Ascending aorta (tissue), 2 donors: Measurements from ENCODE around the gene ANO6. TPM values are rescaled to one million over a fixed set of nuclear protein-coding genes. Genes with fewer than 3 reads are reported as not detected.
A peak's percentile ranks its signal among the peaks of the same experiment; 100 is the strongest.

Experiments
- DNase-seq, 2 donors: peaks; one replicate each; pipeline ENCODE4 v3.0.0-alpha.2; 2019; ENCODE audit warnings: low spot score in 2 of 2
- H3K27ac ChIP-seq, 2 donors: fragments of 200-600 bp; sonication (generic); one replicate each; pipeline ENCODE4 v1.5.1; 2016 to 2017; ENCODE audit warnings: mild to moderate bottlenecking in 1 of 2
- H3K27me3 ChIP-seq: fragments of 200-600 bp; sonication (generic); one replicate; pipeline ENCODE4 v1.5.1; 2017
- H3K36me3 ChIP-seq, 2 donors: fragments of 200-600 bp; sonication (generic); one replicate each; pipeline ENCODE4 v1.5.1; 2016
- H3K4me1 ChIP-seq, 2 donors: fragments of 200-600 bp; sonication (generic); one replicate each; pipeline ENCODE4 v1.5.1; 2016 to 2017; ENCODE audit warnings: mild to moderate bottlenecking in 1 of 2
- H3K4me3 ChIP-seq, 2 donors: fragments of 200-600 bp; sonication (generic); one replicate each; pipeline ENCODE4 v1.5.1; 2016 to 2017; ENCODE audit warnings: mild to moderate bottlenecking in 1 of 2
- H3K9me3 ChIP-seq, 2 donors: fragments of 200-600 bp; sonication (generic); one replicate each; pipeline ENCODE4 v1.5.1; 2016
- intact Hi-C: fragments of 100-400 bp; cut with DNase I; formaldehyde crosslinking; loops from one replicate; pipeline ENCODE4 v1.15.1; 2023
- total RNA-seq: library from RNA; depleted of rRNA; stranded (reverse); fragments of >200 nt; gene quantifications from one replicate; pipeline ENCODE4 v1.1.0, GENCODE V29; 2016
- TF ChIP-seq, protein P1 (sequence below), 3 experiments: fragments of 200-600 bp in 2 of 3; fragments of 450-650 bp in 1 of 3; sonication (generic) in 2 of 3; IDR thresholded peaks; one replicate each; pipeline ENCODE4 v1.5.1; 2016 to 2019; ENCODE audit warnings: antibody characterized with exemption in 3 of 3, mild to moderate bottlenecking in 1 of 3, moderate library complexity in 1 of 3

ANO6 gene
- total RNA-seq, 1 donor from 2014 or later = 49.6 TPM

- TF ChIP-seq, protein P1, sequence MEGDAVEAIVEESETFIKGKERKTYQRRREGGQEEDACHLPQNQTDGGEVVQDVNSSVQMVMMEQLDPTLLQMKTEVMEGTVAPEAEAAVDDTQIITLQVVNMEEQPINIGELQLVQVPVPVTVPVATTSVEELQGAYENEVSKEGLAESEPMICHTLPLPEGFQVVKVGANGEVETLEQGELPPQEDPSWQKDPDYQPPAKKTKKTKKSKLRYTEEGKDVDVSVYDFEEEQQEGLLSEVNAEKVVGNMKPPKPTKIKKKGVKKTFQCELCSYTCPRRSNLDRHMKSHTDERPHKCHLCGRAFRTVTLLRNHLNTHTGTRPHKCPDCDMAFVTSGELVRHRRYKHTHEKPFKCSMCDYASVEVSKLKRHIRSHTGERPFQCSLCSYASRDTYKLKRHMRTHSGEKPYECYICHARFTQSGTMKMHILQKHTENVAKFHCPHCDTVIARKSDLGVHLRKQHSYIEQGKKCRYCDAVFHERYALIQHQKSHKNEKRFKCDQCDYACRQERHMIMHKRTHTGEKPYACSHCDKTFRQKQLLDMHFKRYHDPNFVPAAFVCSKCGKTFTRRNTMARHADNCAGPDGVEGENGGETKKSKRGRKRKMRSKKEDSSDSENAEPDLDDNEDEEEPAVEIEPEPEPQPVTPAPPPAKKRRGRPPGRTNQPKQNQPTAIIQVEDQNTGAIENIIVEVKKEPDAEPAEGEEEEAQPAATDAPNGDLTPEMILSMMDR (IDR thresholded peaks at IDR 0.05) = no peak
- no peak overlapping the region for H3K4me3 ChIP-seq
- H3K9me3 ChIP-seq = no peaks in the 10 kb centered on the region
- no peaks in the 10 kb centered on the region for H3K27me3 ChIP-seq
- peak overlapping the region; percentile 75 to 87 for H3K27ac ChIP-seq
- no peak for DNase-seq
- H3K36me3 ChIP-seq = no peaks in the 10 kb centered on the region
- peaks cover 8 to 58% of the 10 kb centered on the region in 2 donors for H3K4me1 ChIP-seq
- intact Hi-C loops = loop anchor here (10.0 kb wide), 1 partner anchor 454 kb away; the partner anchor contains the start of gene ARID2
Measured at GRCh38 chr12:45270951-45271350, 55.1 kb downstream of the ANO6 start.

DNA sequence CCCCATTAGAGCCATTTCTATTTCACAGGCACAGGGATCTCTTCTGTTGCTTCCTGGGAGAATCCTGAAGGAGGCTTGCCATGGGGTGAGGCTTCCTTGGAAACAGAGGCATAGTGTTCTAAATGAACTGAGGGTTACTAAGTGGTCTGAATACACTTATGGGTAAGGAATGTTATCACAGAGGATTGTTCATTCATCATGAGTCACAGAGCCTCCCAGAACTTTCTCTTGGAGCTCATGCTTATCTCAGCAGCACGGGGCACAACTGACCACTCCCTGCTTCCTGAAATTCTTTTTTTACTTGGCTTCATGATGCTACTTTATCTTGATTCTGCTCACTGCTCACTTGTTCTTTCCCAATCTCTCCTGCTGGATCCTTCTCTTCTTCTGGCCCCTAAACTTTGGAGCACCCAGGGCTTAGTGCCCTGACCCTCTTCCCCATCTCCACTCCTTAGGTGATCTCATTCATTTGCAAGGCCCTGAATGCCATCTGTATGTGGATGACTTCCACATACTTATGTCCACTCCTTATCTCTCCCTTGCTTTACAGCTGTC lies 57.9 kb downstream of the ANO6 start:
- Histone ChIP-seq H3K36me3 (no peaks in the 10 kb centered on the region), H3K9me3 (no peaks in the 10 kb centered on the region), H3K4me3 (no peak overlapping the region), H3K27me3 (no peaks in the 10 kb centered on the region), H3K4me1 (peaks cover 12 to 76% of the 10 kb centered on the region in 2 donors), H3K27ac (peak overlapping the region; percentile 75 to 87)
- intact Hi-C loops = loop anchor here (2.0 to 10.0 kb wide), 2 partner anchors 33 to 451 kb away; partner anchors contain the start of gene ARID2
- peak; percentile 57 to 89 for DNase-seq
- TF ChIP-seq, protein P1 (IDR thresholded peaks at IDR 0.05) = no peak

DNA sequence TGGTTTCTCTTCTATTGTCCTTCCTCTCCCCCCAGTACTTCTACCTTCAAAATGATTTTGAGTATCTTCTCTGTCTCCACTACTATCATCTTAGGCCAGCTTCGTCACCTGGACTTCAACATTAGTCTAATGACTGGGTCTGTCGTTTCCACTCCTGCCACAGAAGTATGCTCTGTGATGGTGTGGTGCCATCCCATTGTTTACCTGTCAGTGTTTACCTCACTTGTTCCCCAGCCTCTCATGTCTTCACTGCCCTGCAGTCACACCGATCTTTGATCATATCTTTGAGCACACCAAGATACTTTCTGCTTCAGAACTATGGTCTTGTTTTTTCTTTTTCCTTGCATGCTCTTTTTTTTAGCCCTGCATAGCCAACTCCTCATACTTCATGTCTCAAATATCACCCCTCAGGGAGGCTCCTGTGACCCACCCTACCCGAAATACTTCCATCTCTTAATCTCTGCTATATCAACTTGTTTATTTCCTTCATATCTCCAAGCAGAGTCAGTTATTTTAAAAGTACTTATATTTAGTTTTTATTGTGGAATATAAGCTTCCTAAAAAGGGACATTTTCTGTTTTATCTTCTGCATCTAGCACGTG lies 60.4 kb downstream of the ANO6 start:
- H3K9me3 ChIP-seq = no peaks in the 10 kb centered on the region
- no peak overlapping the region for H3K4me3 ChIP-seq
- no peaks in the 10 kb centered on the region for H3K27me3 ChIP-seq
- intact Hi-C loops = loop anchor here (10.0 kb wide), 1 partner anchor 449 kb away; the partner anchor contains the start of gene ARID2
- TF ChIP-seq, protein P1 (IDR thresholded peaks at IDR 0.05) = no peak
- no peak for DNase-seq
- H3K27ac ChIP-seq = peak overlapping the region; percentile 75 to 87
- H3K4me1 ChIP-seq = peaks cover 12 to 66% of the 10 kb centered on the region in 2 donors
- no peaks in the 10 kb centered on the region for H3K36me3 ChIP-seq

GRCh38 chr12:45278447-45278846 lies 62.6 kb downstream of the ANO6 start:
- intact Hi-C loops = loop anchor here (10.0 kb wide), 1 partner anchor 446 kb away; the partner anchor contains the start of gene ARID2
- Histone ChIP-seq H3K4me1 (peaks cover 9 to 61% of the 10 kb centered on the region in 2 donors), H3K9me3 (no peaks in the 10 kb centered on the region), H3K27ac (peak overlapping the region; percentile 75 to 82), H3K4me3 (no peak overlapping the region), H3K36me3 (no peaks in the 10 kb centered on the region), H3K27me3 (no peaks in the 10 kb centered on the region)
- TF ChIP-seq, protein P1 (IDR thresholded peaks at IDR 0.05) = no peak
- no peak for DNase-seq

- no peaks in the 10 kb centered on the region for H3K36me3 ChIP-seq
- TF ChIP-seq, protein P1 (IDR thresholded peaks at IDR 0.05) = no peak
- H3K9me3 ChIP-seq = no peaks in the 10 kb centered on the region
- intact Hi-C loops = loop anchor here (10.0 kb wide), 1 partner anchor 445 kb away; the partner anchor contains the start of gene ARID2
- H3K4me3 ChIP-seq = no peak overlapping the region
- peak overlapping the region; percentile 75 to 82 for H3K27ac ChIP-seq
- peaks cover 10 to 68% of the 10 kb centered on the region in 2 donors for H3K4me1 ChIP-seq
- no peak for DNase-seq
- H3K27me3 ChIP-seq = no peaks in the 10 kb centered on the region
Measured at GRCh38 chr12:45279931-45280830, 64.3 kb downstream of the ANO6 start.
